GM23338 (cell line): ENCODE data around the gene EMX1.

ENCODE experiments used
- CREB1 ChIP-seq: fragments of 250-450 bp; sonication (Bioruptor Pico); IDR thresholded peaks from 2 replicates; pipeline ENCODE4 v1.5.0; 2020; ENCODE audit warnings: low read depth, mild to moderate bottlenecking, moderate library complexity
- EZH2 ChIP-seq: fragments of 200-600 bp; sonication (generic); IDR thresholded peaks from one replicate; pipeline ENCODE4 v1.8.0; 2017; ENCODE audit warnings: antibody characterized with exemption, mild to moderate bottlenecking, low read depth; ENCODE audit not compliant: unreplicated experiment
- EZH2phosphoT487 ChIP-seq: fragments of 200-600 bp; sonication (generic); IDR thresholded peaks from one replicate; pipeline ENCODE4 v1.8.1; 2018; ENCODE audit warnings: antibody characterized with exemption; ENCODE audit not compliant: unreplicated experiment
- JUNB ChIP-seq: IDR thresholded peaks from one replicate; pipeline ENCODE4 v1.6.1; 2016; ENCODE audit warnings: antibody characterized with exemption; ENCODE audit not compliant: unreplicated experiment
- NANOG ChIP-seq: IDR thresholded peaks from 2 replicates; pipeline ENCODE4 v1.6.1; 2016; ENCODE audit warnings: antibody characterized with exemption, borderline replicate concordance
- POLR2AphosphoS5 ChIP-seq: IDR thresholded peaks from 2 replicates; pipeline ENCODE4 v1.6.1; 2016; ENCODE audit warnings: antibody characterized with exemption, low read depth
- STAT1 ChIP-seq: IDR thresholded peaks from one replicate; pipeline ENCODE4 v1.6.1; 2016; ENCODE audit warnings: antibody characterized with exemption; ENCODE audit not compliant: unreplicated experiment
- TF ChIP-seq, protein P1 (sequence below), 2 experiments: fragments of 200-600 bp in 1 of 2; sonication (generic) in 1 of 2; conservative IDR thresholded peaks; 2 replicates each; pipeline versions ENCODE4 v1.5.1 to v1.6.1; 2016 to 2017; ENCODE audit warnings: antibody characterized with exemption in 2 of 2, low read depth in 2 of 2, mild to moderate bottlenecking in 2 of 2, moderate library complexity in 1 of 2
- TF ChIP-seq, protein P2 (sequence below): IDR thresholded peaks from one replicate; pipeline ENCODE4 v1.6.1; 2018; ENCODE audit warnings: antibody characterized with exemption; ENCODE audit not compliant: unreplicated experiment
- TF ChIP-seq, protein P3 (sequence below): IDR thresholded peaks from 2 replicates; pipeline ENCODE4 v1.6.1; 2016; ENCODE audit warnings: antibody characterized with exemption

DNA sequence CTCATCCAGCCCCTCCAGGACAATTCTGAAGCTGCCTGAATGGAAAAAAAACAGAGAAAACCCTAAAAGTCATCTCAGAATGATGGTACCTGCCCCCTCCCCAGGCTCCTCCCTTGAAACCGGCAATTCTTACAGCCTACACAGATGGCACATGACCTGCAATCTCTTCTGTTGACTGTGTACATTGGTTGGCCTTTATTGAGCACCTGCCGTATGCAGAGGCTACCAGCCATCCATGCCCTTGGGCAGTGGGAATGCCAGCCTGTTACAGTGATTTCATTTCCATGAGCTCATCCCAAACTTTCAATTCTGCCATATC lies 57.1 kb downstream of the EMX1 start:
- TF ChIP-seq, protein P1, sequence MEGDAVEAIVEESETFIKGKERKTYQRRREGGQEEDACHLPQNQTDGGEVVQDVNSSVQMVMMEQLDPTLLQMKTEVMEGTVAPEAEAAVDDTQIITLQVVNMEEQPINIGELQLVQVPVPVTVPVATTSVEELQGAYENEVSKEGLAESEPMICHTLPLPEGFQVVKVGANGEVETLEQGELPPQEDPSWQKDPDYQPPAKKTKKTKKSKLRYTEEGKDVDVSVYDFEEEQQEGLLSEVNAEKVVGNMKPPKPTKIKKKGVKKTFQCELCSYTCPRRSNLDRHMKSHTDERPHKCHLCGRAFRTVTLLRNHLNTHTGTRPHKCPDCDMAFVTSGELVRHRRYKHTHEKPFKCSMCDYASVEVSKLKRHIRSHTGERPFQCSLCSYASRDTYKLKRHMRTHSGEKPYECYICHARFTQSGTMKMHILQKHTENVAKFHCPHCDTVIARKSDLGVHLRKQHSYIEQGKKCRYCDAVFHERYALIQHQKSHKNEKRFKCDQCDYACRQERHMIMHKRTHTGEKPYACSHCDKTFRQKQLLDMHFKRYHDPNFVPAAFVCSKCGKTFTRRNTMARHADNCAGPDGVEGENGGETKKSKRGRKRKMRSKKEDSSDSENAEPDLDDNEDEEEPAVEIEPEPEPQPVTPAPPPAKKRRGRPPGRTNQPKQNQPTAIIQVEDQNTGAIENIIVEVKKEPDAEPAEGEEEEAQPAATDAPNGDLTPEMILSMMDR (conservative IDR thresholded peaks at IDR 0.05; ENCODE audit: low read depth in 2 of 2) = no peak
- TF ChIP-seq EZH2 (no peak), EZH2phosphoT487 (no peak), NANOG (no peak), POLR2AphosphoS5 (no peak), CREB1 (CRISPR knock-in tag) (no peak), JUNB (no peak), STAT1 (no peak)
- TF ChIP-seq, protein P2, sequence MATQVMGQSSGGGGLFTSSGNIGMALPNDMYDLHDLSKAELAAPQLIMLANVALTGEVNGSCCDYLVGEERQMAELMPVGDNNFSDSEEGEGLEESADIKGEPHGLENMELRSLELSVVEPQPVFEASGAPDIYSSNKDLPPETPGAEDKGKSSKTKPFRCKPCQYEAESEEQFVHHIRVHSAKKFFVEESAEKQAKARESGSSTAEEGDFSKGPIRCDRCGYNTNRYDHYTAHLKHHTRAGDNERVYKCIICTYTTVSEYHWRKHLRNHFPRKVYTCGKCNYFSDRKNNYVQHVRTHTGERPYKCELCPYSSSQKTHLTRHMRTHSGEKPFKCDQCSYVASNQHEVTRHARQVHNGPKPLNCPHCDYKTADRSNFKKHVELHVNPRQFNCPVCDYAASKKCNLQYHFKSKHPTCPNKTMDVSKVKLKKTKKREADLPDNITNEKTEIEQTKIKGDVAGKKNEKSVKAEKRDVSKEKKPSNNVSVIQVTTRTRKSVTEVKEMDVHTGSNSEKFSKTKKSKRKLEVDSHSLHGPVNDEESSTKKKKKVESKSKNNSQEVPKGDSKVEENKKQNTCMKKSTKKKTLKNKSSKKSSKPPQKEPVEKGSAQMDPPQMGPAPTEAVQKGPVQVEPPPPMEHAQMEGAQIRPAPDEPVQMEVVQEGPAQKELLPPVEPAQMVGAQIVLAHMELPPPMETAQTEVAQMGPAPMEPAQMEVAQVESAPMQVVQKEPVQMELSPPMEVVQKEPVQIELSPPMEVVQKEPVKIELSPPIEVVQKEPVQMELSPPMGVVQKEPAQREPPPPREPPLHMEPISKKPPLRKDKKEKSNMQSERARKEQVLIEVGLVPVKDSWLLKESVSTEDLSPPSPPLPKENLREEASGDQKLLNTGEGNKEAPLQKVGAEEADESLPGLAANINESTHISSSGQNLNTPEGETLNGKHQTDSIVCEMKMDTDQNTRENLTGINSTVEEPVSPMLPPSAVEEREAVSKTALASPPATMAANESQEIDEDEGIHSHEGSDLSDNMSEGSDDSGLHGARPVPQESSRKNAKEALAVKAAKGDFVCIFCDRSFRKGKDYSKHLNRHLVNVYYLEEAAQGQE = no peak
- TF ChIP-seq, protein P3, sequence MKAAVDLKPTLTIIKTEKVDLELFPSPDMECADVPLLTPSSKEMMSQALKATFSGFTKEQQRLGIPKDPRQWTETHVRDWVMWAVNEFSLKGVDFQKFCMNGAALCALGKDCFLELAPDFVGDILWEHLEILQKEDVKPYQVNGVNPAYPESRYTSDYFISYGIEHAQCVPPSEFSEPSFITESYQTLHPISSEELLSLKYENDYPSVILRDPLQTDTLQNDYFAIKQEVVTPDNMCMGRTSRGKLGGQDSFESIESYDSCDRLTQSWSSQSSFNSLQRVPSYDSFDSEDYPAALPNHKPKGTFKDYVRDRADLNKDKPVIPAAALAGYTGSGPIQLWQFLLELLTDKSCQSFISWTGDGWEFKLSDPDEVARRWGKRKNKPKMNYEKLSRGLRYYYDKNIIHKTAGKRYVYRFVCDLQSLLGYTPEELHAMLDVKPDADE = no peak
